DOHH2 (cell line): Measurements from ENCODE around the gene ANKRD29.
"Not testable (repeated sequence)": the region's sequence is repeated elsewhere in the genome, so short reads cannot be mapped to it uniquely, and the experiment has no call there.

Experiments
- H3F3A ChIP-seq: fragments of 200-600 bp; sonication (generic), shearing (Covaris generic); 2 replicates; pipeline ENCODE4 v1.6.0; 2016; ENCODE audit warnings: antibody characterized with exemption, mild to moderate bottlenecking; ENCODE audit not compliant: control insufficient read depth, insufficient read depth
- H3K27ac ChIP-seq: fragments of 200-600 bp; sonication (generic); 2 replicates; pipeline ENCODE4 v1.5.1; 2014; ENCODE audit warnings: low read depth, mild to moderate bottlenecking, low read length, moderate library complexity
- H3K27me3 ChIP-seq: fragments of 200-600 bp; sonication (generic); 2 replicates; pipeline ENCODE4 v1.6.1; 2014; ENCODE audit warnings: mild to moderate bottlenecking, low read length, mixed read lengths; ENCODE audit not compliant: control insufficient read depth
- H3K36me3 ChIP-seq: fragments of 200-600 bp; sonication (generic); 2 replicates; pipeline ENCODE4 v1.6.1; 2014; ENCODE audit warnings: mild to moderate bottlenecking, low read length, moderate library complexity, mixed read lengths; ENCODE audit not compliant: control insufficient read depth
- H3K4me1 ChIP-seq: fragments of 200-600 bp; sonication (generic); 2 replicates; pipeline ENCODE4 v1.6.1; 2014; ENCODE audit warnings: mild to moderate bottlenecking, low read length, mixed read lengths; ENCODE audit not compliant: control insufficient read depth
- H3K4me2 ChIP-seq: fragments of 200-600 bp; sonication (generic); 2 replicates; pipeline ENCODE4 v1.6.0; 2014; ENCODE audit warnings: mild to moderate bottlenecking, low read length, moderate library complexity
- H3K4me3 ChIP-seq: fragments of 200-600 bp; sonication (generic); 2 replicates; pipeline ENCODE4 v1.5.1; 2014; ENCODE audit warnings: mild to moderate bottlenecking, low read length, mixed read lengths
- H3K79me2 ChIP-seq: fragments of 200-600 bp; sonication (generic); 2 replicates; pipeline ENCODE4 v1.6.1; 2014; ENCODE audit warnings: mild to moderate bottlenecking, low read length, mixed read lengths; ENCODE audit not compliant: control insufficient read depth
- H3K9me2 ChIP-seq: fragments of 200-600 bp; sonication (generic); replicated peaks from 2 replicates; pipeline ENCODE4 v1.6.1; 2014; ENCODE audit warnings: mild to moderate bottlenecking, low read length, mixed read lengths; ENCODE audit not compliant: control insufficient read depth
- H3K9me3 ChIP-seq: fragments of 200-600 bp; sonication (generic); 2 replicates; pipeline ENCODE4 v1.6.1; 2014; ENCODE audit warnings: antibody characterized with exemption, low read length, mixed read lengths; ENCODE audit not compliant: control insufficient read depth, insufficient read depth
- H4K20me1 ChIP-seq: fragments of 200-600 bp; sonication (generic); 2 replicates; pipeline ENCODE4 v1.6.0; 2014; ENCODE audit warnings: low read depth, mild to moderate bottlenecking, antibody characterized with exemption, low read length, moderate library complexity; ENCODE audit not compliant: control insufficient read depth, insufficient read depth
- CTCF ChIP-seq: fragments of 200-600 bp; sonication (generic); IDR thresholded peaks from one replicate; pipeline ENCODE4 v1.5.1; 2014; ENCODE audit warnings: antibody characterized with exemption, mild to moderate bottlenecking, low read depth, low read length; ENCODE audit not compliant: poor library complexity, severe bottlenecking
- EZH2phosphoT487 ChIP-seq: fragments of 200-600 bp; sonication (generic); IDR thresholded peaks from 2 replicates; pipeline ENCODE4 v1.6.1; 2017; ENCODE audit warnings: borderline replicate concordance, mild to moderate bottlenecking, antibody characterized with exemption, low read length, moderate library complexity, mixed read lengths

Gene ANKRD29

GRCh38 chr18:23578067-23578701 lies 84.5 kb downstream of the ANKRD29 start:
- H3K4me1 ChIP-seq: peaks cover 33% of the 10 kb centered on the region
- TF ChIP-seq EZH2phosphoT487 (no peak), CTCF (no peak)
- no peaks in the 10 kb centered on the region for H3K9me2 ChIP-seq
- H3K36me3 ChIP-seq: peaks cover 30% of the 10 kb centered on the region
- H3K27me3 ChIP-seq: no peaks in the 10 kb centered on the region
- H4K20me1 ChIP-seq: no peaks in the 10 kb centered on the region
- H3F3A ChIP-seq: peaks cover 5% of the 10 kb centered on the region; the same call in 1 of the 2 replicates
- no peaks in the 10 kb centered on the region for H3K9me3 ChIP-seq
- no peak overlapping the region for H3K27ac ChIP-seq
- peaks cover 64% of the 10 kb centered on the region for H3K79me2 ChIP-seq
- no peak overlapping the region for H3K4me2 ChIP-seq
- H3K4me3 ChIP-seq: no peak overlapping the region

- not testable (repeated sequence) for H3K27ac ChIP-seq, H3K27me3 ChIP-seq, H4K20me1 ChIP-seq, H3K9me2 ChIP-seq, H3K4me3 ChIP-seq, H3F3A ChIP-seq, H3K4me2 ChIP-seq, H3K9me3 ChIP-seq
- H3K4me1 ChIP-seq: peaks cover 33% of the 10 kb centered on the region
- peaks cover 36% of the 10 kb centered on the region for H3K36me3 ChIP-seq
- peaks cover 57% of the 10 kb centered on the region for H3K79me2 ChIP-seq
Observed at GRCh38 chr18:23577521-23577920, 85.2 kb downstream of the ANKRD29 start.

GRCh38 chr18:23575309-23575651 lies 87.4 kb downstream of the ANKRD29 start:
- H3K79me2 ChIP-seq: peaks cover 36% of the 10 kb centered on the region
- no peak overlapping the region for H3K27ac ChIP-seq
- no peak for TF ChIP-seq EZH2phosphoT487
- no peak for TF ChIP-seq CTCF
- H4K20me1 ChIP-seq: no peaks in the 10 kb centered on the region
- H3K36me3 ChIP-seq: peaks cover 41% of the 10 kb centered on the region
- no peak overlapping the region for H3K4me2 ChIP-seq
- no peak overlapping the region for H3K4me3 ChIP-seq
- H3K27me3 ChIP-seq: no peaks in the 10 kb centered on the region
- H3F3A ChIP-seq: peaks cover 5% of the 10 kb centered on the region; the same call in 1 of the 2 replicates
- no peaks in the 10 kb centered on the region for H3K9me2 ChIP-seq
- H3K9me3 ChIP-seq: no peaks in the 10 kb centered on the region
- H3K4me1 ChIP-seq: peaks cover 33% of the 10 kb centered on the region

- no peak overlapping the region for H3K27ac ChIP-seq
- peaks cover 33% of the 10 kb centered on the region for H3K4me1 ChIP-seq
- H3K9me2 ChIP-seq: no peaks in the 10 kb centered on the region
- no peak for TF ChIP-seq CTCF
- TF ChIP-seq EZH2phosphoT487: no peak
- peaks cover 30% of the 10 kb centered on the region for H3K79me2 ChIP-seq
- no peaks in the 10 kb centered on the region for H4K20me1 ChIP-seq
- no peak overlapping the region for H3K4me2 ChIP-seq
- H3K9me3 ChIP-seq: no peaks in the 10 kb centered on the region
- H3K36me3 ChIP-seq: peaks cover 44% of the 10 kb centered on the region
- H3K4me3 ChIP-seq: no peak overlapping the region
- no peaks in the 10 kb centered on the region for H3K27me3 ChIP-seq
- peaks cover 5% of the 10 kb centered on the region; the same call in 1 of the 2 replicates for H3F3A ChIP-seq
Observed at GRCh38 chr18:23574611-23575308, 88.0 kb downstream of the ANKRD29 start.
